ENCODE results near the gene CHST11. TPM values are rescaled to one million over a fixed set of nuclear protein-coding genes. Genes with fewer than 3 reads are reported as not detected.

CHST11 gene
- total RNA-seq, 1 experiment from 2014 or later, result 1.1 TPM

DNA sequence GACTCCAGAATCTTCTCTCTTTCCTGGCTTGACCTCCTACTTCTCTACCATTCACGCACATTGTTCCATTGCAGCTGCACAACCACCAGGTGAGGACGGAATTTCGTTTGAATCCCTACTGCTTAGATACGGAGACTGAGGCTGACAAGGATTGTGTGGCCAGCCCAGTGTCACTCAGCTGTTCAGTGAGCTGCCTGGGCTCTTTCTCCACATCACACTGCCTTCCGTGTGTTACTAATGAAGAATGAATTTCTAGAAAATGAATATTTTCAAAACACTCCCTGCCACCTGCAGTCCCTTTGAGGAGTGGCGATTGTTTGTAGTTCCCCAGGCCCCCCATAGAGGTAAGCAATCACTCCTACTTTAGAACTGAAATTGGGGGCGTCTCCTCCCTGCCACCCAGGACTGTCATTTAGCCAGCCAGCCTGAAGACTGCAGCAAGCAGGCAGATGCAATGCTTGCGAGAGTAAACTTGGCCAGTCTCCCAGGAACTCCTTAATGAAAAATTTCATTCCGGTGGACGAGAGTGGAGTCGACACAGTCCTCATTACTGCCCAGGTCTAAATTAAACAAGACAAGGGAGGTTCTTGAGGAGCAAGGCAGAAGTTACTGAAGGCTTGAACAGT, 261.7 kb downstream of the CHST11 start:
- no peak for DNase-seq
- H3K4me3 Mint-ChIP-seq (ENCODE audit: low read depth, unreplicated experiment), result no peak overlapping the region
- H3K27ac Mint-ChIP-seq (ENCODE audit: unreplicated experiment), result no peak overlapping the region
- intact Hi-C loops (cut with micrococcal nuclease; ENCODE audit: unreplicated experiment), result no loop called here
- no peaks in the 10 kb centered on the region for H3K9me3 Mint-ChIP-seq (ENCODE audit: low read depth, unreplicated experiment)
- no TSS peak for BruUV-seq (replicated peaks)
- H3K27me3 Mint-ChIP-seq (ENCODE audit: unreplicated experiment), result peaks cover 75% of the 10 kb centered on the region
- CTCF ChIA-PET, result no interaction called here
- no peaks in the 10 kb centered on the region for H3K4me1 Mint-ChIP-seq (ENCODE audit: low read depth, unreplicated experiment)
- TF ChIP-seq, protein P1, sequence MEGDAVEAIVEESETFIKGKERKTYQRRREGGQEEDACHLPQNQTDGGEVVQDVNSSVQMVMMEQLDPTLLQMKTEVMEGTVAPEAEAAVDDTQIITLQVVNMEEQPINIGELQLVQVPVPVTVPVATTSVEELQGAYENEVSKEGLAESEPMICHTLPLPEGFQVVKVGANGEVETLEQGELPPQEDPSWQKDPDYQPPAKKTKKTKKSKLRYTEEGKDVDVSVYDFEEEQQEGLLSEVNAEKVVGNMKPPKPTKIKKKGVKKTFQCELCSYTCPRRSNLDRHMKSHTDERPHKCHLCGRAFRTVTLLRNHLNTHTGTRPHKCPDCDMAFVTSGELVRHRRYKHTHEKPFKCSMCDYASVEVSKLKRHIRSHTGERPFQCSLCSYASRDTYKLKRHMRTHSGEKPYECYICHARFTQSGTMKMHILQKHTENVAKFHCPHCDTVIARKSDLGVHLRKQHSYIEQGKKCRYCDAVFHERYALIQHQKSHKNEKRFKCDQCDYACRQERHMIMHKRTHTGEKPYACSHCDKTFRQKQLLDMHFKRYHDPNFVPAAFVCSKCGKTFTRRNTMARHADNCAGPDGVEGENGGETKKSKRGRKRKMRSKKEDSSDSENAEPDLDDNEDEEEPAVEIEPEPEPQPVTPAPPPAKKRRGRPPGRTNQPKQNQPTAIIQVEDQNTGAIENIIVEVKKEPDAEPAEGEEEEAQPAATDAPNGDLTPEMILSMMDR (IDR thresholded peaks at IDR 0.05; ENCODE audit: unreplicated experiment), result no peak
- H3K36me3 Mint-ChIP-seq (ENCODE audit: insufficient read depth, unreplicated experiment), result no peaks in the 10 kb centered on the region

DNA sequence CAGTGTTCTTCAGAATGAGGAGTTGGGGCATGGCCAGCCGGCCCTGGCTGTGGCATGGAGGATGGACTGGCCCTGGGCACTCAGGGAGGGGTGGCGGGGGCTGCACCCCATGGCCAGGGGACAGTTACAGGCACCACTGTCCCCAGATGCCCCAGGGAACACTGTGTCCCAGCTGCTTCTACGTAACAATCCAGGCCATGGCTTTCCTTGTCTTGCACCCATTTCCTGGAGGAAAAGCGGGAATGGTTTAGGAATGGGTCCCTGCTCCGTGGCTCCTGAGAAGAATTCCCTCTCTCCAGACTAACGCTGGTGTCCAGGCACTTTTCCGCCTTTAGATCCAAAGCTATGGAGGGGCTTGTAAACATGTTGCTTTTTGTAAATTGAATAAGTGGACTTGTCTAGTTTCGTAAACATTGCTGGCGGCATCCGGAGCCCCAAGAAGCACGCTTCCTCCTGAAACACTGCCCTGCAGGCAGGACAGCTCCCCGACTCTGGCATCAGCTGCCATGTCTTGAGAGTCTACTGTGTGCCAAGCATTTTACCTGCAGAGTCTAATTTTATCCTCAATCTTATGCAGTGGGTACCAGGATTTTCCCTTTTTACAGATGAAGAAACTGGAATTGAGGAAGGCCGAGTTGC, 263.1 kb downstream of the CHST11 start:
- intact Hi-C loops (cut with micrococcal nuclease; ENCODE audit: unreplicated experiment), result no loop called here
- no TSS peak for BruUV-seq (replicated peaks)
- H3K4me1 Mint-ChIP-seq (ENCODE audit: low read depth, unreplicated experiment), result no peaks in the 10 kb centered on the region
- DNase-seq, result no peak
- H3K27ac Mint-ChIP-seq (ENCODE audit: unreplicated experiment), result no peak overlapping the region
- no peak overlapping the region for H3K4me3 Mint-ChIP-seq (ENCODE audit: low read depth, unreplicated experiment)
- CTCF ChIA-PET, result no interaction called here
- H3K9me3 Mint-ChIP-seq (ENCODE audit: low read depth, unreplicated experiment), result no peaks in the 10 kb centered on the region
- H3K27me3 Mint-ChIP-seq (ENCODE audit: unreplicated experiment), result peaks cover 65% of the 10 kb centered on the region
- no peaks in the 10 kb centered on the region for H3K36me3 Mint-ChIP-seq (ENCODE audit: insufficient read depth, unreplicated experiment)
- TF ChIP-seq, protein P1 (IDR thresholded peaks at IDR 0.05; ENCODE audit: unreplicated experiment), result no peak

DNA sequence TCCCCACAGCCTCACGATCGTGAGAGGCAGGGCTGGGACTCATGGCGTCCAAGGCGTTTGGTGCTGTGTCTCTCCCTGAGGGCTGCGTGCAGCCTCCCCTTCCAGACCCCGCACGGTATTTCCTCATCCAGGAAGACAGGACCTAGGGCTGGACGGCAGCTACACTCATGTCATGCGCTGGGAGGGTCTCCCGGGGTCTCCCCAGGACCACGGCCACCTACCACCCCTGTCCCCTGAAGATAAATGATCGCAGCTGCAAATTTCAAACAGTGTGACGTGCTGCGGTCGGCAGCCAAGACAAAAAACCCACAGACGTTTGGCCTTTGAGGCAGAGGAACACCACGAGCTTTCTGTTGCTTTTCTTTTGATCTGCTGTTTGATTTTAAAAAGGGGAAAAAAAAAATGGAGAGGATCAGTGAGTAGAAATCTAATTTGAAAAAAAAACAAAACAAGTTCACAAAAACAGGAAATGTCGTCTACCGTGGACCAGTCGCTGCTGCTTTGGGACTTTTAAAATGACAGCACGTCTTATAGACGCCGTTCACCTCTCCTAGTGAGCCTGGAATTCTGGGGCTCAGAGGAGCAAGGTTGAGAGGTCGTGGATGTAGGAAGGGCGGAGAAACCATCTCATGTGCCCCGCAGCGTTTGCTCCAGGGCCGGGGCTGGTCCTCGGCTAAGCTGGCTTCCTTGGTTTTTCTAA, 263.7 kb downstream of the CHST11 start:
- no peaks in the 10 kb centered on the region for H3K4me1 Mint-ChIP-seq (ENCODE audit: low read depth, unreplicated experiment)
- H3K27me3 Mint-ChIP-seq (ENCODE audit: unreplicated experiment), result peaks cover 65% of the 10 kb centered on the region
- DNase-seq, result no peak
- no peaks in the 10 kb centered on the region for H3K9me3 Mint-ChIP-seq (ENCODE audit: low read depth, unreplicated experiment)
- CTCF ChIA-PET, result no interaction called here
- H3K36me3 Mint-ChIP-seq (ENCODE audit: insufficient read depth, unreplicated experiment), result no peaks in the 10 kb centered on the region
- intact Hi-C loops (cut with micrococcal nuclease; ENCODE audit: unreplicated experiment), result no loop called here
- no TSS peak for BruUV-seq (replicated peaks)
- TF ChIP-seq, protein P1 (IDR thresholded peaks at IDR 0.05; ENCODE audit: unreplicated experiment), result no peak
- H3K27ac Mint-ChIP-seq (ENCODE audit: unreplicated experiment), result no peak overlapping the region
- H3K4me3 Mint-ChIP-seq (ENCODE audit: low read depth, unreplicated experiment), result no peak overlapping the region

DNA sequence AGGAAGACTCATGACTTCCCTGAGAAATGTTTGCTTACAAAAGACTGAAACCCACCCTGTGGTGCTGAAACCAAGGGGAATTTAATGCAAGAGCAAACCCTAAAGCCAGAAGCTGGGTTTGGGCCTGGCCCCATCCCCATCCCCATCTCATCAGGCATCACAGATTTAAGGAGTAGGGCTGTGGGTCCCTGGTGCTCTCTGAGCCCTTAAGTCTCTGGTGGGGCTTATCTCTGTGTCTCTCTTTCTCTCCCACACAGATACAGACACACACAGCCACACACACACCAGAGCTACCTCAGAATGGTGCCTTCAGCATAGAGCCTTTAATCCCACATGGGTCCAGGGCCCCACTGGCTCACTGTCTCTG, 264.3 kb downstream of the CHST11 start:
- Mint-ChIP-seq H3K4me3 (ENCODE audit: low read depth, unreplicated experiment) (no peak overlapping the region), H3K36me3 (ENCODE audit: insufficient read depth, unreplicated experiment) (no peaks in the 10 kb centered on the region), H3K27me3 (ENCODE audit: unreplicated experiment) (peaks cover 61% of the 10 kb centered on the region), H3K27ac (ENCODE audit: unreplicated experiment) (no peak overlapping the region), H3K4me1 (ENCODE audit: low read depth, unreplicated experiment) (no peaks in the 10 kb centered on the region), H3K9me3 (ENCODE audit: low read depth, unreplicated experiment) (no peaks in the 10 kb centered on the region)
- no TSS peak for BruUV-seq (replicated peaks)
- TF ChIP-seq, protein P1 (IDR thresholded peaks at IDR 0.05; ENCODE audit: unreplicated experiment), result no peak
- no peak for DNase-seq
- intact Hi-C loops (cut with micrococcal nuclease; ENCODE audit: unreplicated experiment), result no loop called here
- CTCF ChIA-PET, result no interaction called here
